ENCODE measurements around the gene TREH.

Gene TREH

GRCh38 chr11:118640332-118641154 is 38.9 kb downstream of the TREH start:
- FAIRE-seq (no peak), DNase-seq (ENCODE audit: insufficient read length) (no peak)
- TF ChIP-seq TAF1 (IDR thresholded peaks at IDR 0.05; ENCODE audit: borderline replicate concordance, low read depth, low read length) (no peak), POLR2AphosphoS5 (IDR thresholded peaks at IDR 0.05; ENCODE audit: low read depth, low read length) (no peak), POLR2A (IDR thresholded peaks at IDR 0.05; ENCODE audit: low read depth, low read length) (no peak)

DNA sequence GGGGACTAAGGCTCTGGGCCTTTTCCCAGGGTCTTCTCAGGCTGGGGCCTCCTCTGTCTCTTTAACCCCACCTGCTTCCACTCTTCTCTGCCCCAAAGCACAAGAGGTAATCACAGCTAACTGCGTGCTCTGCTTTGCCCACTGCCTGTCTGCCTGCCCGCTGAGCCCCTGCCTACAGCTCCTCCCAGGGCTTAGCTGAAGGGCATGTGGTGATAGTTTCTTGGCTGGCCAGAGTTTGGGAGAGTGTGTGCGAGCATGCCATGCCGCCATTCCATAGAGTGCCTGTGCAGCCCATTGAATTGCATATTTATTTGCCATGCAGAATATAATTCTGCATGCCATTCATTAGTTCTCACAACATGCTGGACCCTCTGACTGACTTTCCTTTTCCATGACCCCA is 39.6 kb downstream of the TREH start:
- DNase-seq (ENCODE audit: insufficient read length) (no peak), FAIRE-seq (no peak)
- TF ChIP-seq POLR2AphosphoS5 (IDR thresholded peaks at IDR 0.05; ENCODE audit: low read depth, low read length) (no peak), TAF1 (IDR thresholded peaks at IDR 0.05; ENCODE audit: borderline replicate concordance, low read depth, low read length) (no peak), POLR2A (IDR thresholded peaks at IDR 0.05; ENCODE audit: low read depth, low read length) (no peak)

- FAIRE-seq = no peak
- no peak for TF ChIP-seq TAF1 (IDR thresholded peaks at IDR 0.05; ENCODE audit: borderline replicate concordance, low read depth, low read length)
- no peak for TF ChIP-seq POLR2AphosphoS5 (IDR thresholded peaks at IDR 0.05; ENCODE audit: low read depth, low read length)
- TF ChIP-seq POLR2A (IDR thresholded peaks at IDR 0.05; ENCODE audit: low read depth, low read length) = no peak
These were observed 40.7 kb downstream of the TREH start for GRCh38 chr11:118638726-118639125.

DNA sequence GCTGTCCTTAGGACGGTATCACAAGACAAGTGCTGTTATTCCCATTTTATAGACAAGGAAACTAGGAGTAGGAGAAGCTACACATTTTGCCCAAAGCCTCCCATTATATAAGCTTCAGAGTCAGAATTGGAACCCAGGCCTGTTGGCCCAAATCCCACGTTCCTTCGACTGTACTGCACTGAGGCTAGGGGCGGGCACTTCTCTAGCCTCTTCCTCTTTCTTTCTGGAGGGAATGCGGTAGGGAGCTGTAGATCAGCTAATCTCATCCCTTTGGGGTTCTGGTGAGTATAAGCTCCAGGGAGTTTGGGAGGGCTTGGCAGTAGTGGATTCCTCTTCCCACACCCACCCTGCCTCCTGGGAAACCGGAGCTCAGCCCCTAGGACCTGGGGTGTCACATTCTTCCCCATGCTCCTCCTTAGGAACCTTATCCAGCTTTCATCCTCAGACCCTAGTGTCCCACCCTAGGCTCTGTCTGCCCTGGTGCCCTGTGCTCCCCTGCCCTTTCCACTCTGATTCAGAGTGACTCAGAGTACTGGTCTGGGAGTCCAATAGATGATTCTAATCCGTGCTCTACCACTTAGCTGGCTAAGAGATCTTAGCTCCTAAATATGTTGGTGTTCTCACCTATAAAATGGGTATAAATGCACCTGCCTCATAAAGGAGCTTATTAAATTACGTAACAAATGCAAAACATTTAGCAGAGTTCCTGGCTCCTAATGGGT is 42.7 kb downstream of the TREH start:
- FAIRE-seq (no peak), DNase-seq (ENCODE audit: insufficient read length) (no peak)
- TF ChIP-seq POLR2A (IDR thresholded peaks at IDR 0.05; ENCODE audit: low read depth, low read length) (no peak), TAF1 (IDR thresholded peaks at IDR 0.05; ENCODE audit: borderline replicate concordance, low read depth, low read length) (no peak), POLR2AphosphoS5 (IDR thresholded peaks at IDR 0.05; ENCODE audit: low read depth, low read length) (no peak)

More at GRCh38 chr11:118638726-118639125, 40.7 kb downstream of the TREH start:
- no peak for DNase-seq (ENCODE audit: insufficient read length)

- DNase-seq (ENCODE audit: insufficient read length) (no peak), FAIRE-seq (no peak)
- TF ChIP-seq TAF1 (IDR thresholded peaks at IDR 0.05; ENCODE audit: borderline replicate concordance, low read depth, low read length) = no peak
- no peak for TF ChIP-seq POLR2AphosphoS5 (IDR thresholded peaks at IDR 0.05; ENCODE audit: low read depth, low read length)
- no peak for TF ChIP-seq POLR2A (IDR thresholded peaks at IDR 0.05; ENCODE audit: low read depth, low read length)
These were observed 43.8 kb downstream of the TREH start for GRCh38 chr11:118635642-118636041.

GRCh38 chr11:118635237-118635591 is 44.2 kb downstream of the TREH start:
- FAIRE-seq (no peak), DNase-seq (ENCODE audit: insufficient read length) (no peak)
- TF ChIP-seq POLR2A (IDR thresholded peaks at IDR 0.05; ENCODE audit: low read depth, low read length) (no peak), POLR2AphosphoS5 (IDR thresholded peaks at IDR 0.05; ENCODE audit: low read depth, low read length) (no peak), TAF1 (IDR thresholded peaks at IDR 0.05; ENCODE audit: borderline replicate concordance, low read depth, low read length) (no peak)

- DNase-seq (ENCODE audit: insufficient read length) (no peak), FAIRE-seq (no peak)
- TF ChIP-seq POLR2A (IDR thresholded peaks at IDR 0.05; ENCODE audit: low read depth, low read length) (no peak), TAF1 (IDR thresholded peaks at IDR 0.05; ENCODE audit: borderline replicate concordance, low read depth, low read length) (no peak), POLR2AphosphoS5 (IDR thresholded peaks at IDR 0.05; ENCODE audit: low read depth, low read length) (no peak)
These were observed 44.8 kb downstream of the TREH start for GRCh38 chr11:118634431-118635236.

DNA sequence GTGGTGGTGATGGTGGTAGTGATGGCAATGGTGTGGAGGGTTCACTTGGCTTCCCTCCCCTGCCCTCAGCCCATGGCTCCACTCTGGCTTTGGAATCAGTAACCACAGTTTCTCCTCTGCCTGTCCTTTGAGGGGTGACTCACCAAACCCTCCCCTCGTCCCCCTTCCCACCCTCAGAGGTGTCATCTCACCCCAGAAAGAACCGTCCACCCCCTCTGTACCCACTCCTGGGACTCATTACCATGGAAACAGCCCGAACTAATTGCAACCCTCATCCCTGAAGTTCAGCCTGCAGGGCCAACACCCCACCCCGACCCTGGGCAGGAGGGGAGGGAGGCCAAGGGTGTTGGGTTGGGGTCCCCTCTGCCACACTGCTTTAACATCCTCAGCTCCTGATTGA is 45.5 kb downstream of the TREH start:
- FAIRE-seq (no peak), DNase-seq (ENCODE audit: insufficient read length) (no peak)
- no peak for TF ChIP-seq TAF1 (IDR thresholded peaks at IDR 0.05; ENCODE audit: borderline replicate concordance, low read depth, low read length)
- TF ChIP-seq POLR2AphosphoS5 (IDR thresholded peaks at IDR 0.05; ENCODE audit: low read depth, low read length) = no peak
- no peak for TF ChIP-seq POLR2A (IDR thresholded peaks at IDR 0.05; ENCODE audit: low read depth, low read length)

GRCh38 chr11:118633319-118633690 is 46.1 kb downstream of the TREH start:
- DNase-seq (ENCODE audit: insufficient read length) = no peak
- no peak for FAIRE-seq
- TF ChIP-seq POLR2AphosphoS5 (IDR thresholded peaks at IDR 0.05; ENCODE audit: low read depth, low read length) (no peak), TAF1 (IDR thresholded peaks at IDR 0.05; ENCODE audit: borderline replicate concordance, low read depth, low read length) (no peak), POLR2A (IDR thresholded peaks at IDR 0.05; ENCODE audit: low read depth, low read length) (no peak)

- DNase-seq (ENCODE audit: insufficient read length) (no peak), FAIRE-seq (no peak)
- TF ChIP-seq POLR2A (IDR thresholded peaks at IDR 0.05; ENCODE audit: low read depth, low read length) (no peak), TAF1 (IDR thresholded peaks at IDR 0.05; ENCODE audit: borderline replicate concordance, low read depth, low read length) (no peak)
These were observed 46.7 kb downstream of the TREH start for GRCh38 chr11:118632577-118633318.
